PFSK-1 (cell line): Measurements from ENCODE around the gene HDAC4.

ENCODE experiments used
- POLR2AphosphoS5 ChIP-seq: IDR thresholded peaks from 2 replicates; pipeline ENCODE4 v1.6.1; 2012; ENCODE audit warnings: low read depth, mild to moderate bottlenecking, control low read depth, low read length, moderate library complexity
- REST ChIP-seq, 2 experiments: IDR thresholded peaks; 2 replicates each; pipeline versions ENCODE4 v1.6.1 to v1.8.0; 2011 to 2012; ENCODE audit warnings: low read depth in 2 of 2, low read length in 2 of 2, control low read depth in 1 of 2, inconsistent platforms in 1 of 2, mild to moderate bottlenecking in 1 of 2, moderate library complexity in 1 of 2; ENCODE audit not compliant: insufficient read depth in 1 of 2
- SIN3A ChIP-seq: IDR thresholded peaks from 2 replicates; pipeline ENCODE4 v1.6.1; 2012; ENCODE audit warnings: mild to moderate bottlenecking, low read length, moderate library complexity, borderline replicate concordance; ENCODE audit not compliant: insufficient read depth
- TAF1 ChIP-seq: IDR thresholded peaks from 2 replicates; pipeline ENCODE4 v1.6.1; 2012; ENCODE audit warnings: low read length, control low read depth, borderline replicate concordance; ENCODE audit not compliant: insufficient read depth

- TF ChIP-seq TAF1 (no peak), POLR2AphosphoS5 (no peak), REST (IDR thresholded peaks at IDR 0.05; ENCODE audit: insufficient read depth in 1 of 2, low read depth in 2 of 2, low read length in 2 of 2) (no peak), SIN3A (no peak)
Observed at GRCh38 chr2:239421851-239422250, 21.0 kb upstream of the HDAC4 start.
